ENCODE measurements around the gene PRDM16.

- no peak for TF ChIP-seq CTCF (IDR thresholded peaks at IDR 0.05)
- no peak for TF ChIP-seq POLR2A (IDR thresholded peaks at IDR 0.05)
- no peak for TF ChIP-seq EP300 (IDR thresholded peaks at IDR 0.05)
Measured at GRCh38 chr1:3109355-3109754, 40.4 kb downstream of the PRDM16 start.
